22Rv1 (cell line): ENCODE measurements around the gene ZNF385A.

ENCODE experiments used
- CTCF ChIP-seq: fragments of 450-650 bp; IDR thresholded peaks from 2 replicates; pipeline ENCODE4 v1.5.1; 2017; ENCODE audit warnings: mild to moderate bottlenecking
- ZFX ChIP-seq: fragments of 450-650 bp; IDR thresholded peaks from 2 replicates; pipeline ENCODE4 v1.6.1; 2017; ENCODE audit warnings: antibody characterized with exemption, borderline replicate concordance

GRCh38 chr12:54352891-54353874 lies 31.4 kb downstream of the ZNF385A start:
- TF ChIP-seq CTCF (no peak), ZFX (no peak)
